Nephron progenitor cell (in vitro differentiated cells): ENCODE measurements around the gene PLD3.

ENCODE experiments used
- DNase-seq: peaks from one replicate; pipeline ENCODE4 v3.0.0; 2021
- H3K27ac Mint-ChIP-seq: 2 replicates; pipeline ENCODE4 v1.8.0; 2021; ENCODE audit warnings: mild to moderate bottlenecking, moderate library complexity, mixed read lengths
- H3K27me3 Mint-ChIP-seq: 2 replicates; pipeline ENCODE4 v1.8.0; 2021; ENCODE audit warnings: mild to moderate bottlenecking, low read depth, mixed read lengths; ENCODE audit not compliant: poor library complexity
- H3K36me3 Mint-ChIP-seq: 2 replicates; pipeline ENCODE4 v1.8.0; 2021; ENCODE audit warnings: low read depth, mixed read lengths
- H3K4me1 Mint-ChIP-seq: 2 replicates; pipeline ENCODE4 v1.8.0; 2021; ENCODE audit warnings: mixed read lengths
- H3K4me3 Mint-ChIP-seq: 2 replicates; pipeline ENCODE4 v1.8.0; 2021; ENCODE audit warnings: mild to moderate bottlenecking, moderate library complexity, mixed read lengths
- H3K9me3 Mint-ChIP-seq: 2 replicates; pipeline ENCODE4 v1.8.0; 2021; ENCODE audit warnings: mild to moderate bottlenecking, moderate library complexity, mixed read lengths
- TF ChIP-seq, protein P1 (sequence below): fragments of 200-600 bp; sonication (generic); IDR thresholded peaks from 2 replicates; pipeline ENCODE4 v1.5.0; 2021; ENCODE audit warnings: antibody characterized with exemption

Gene PLD3

GRCh38 chr19:40335101-40335500 lies 13.4 kb upstream of the PLD3 start:
- H3K36me3 Mint-ChIP-seq = peaks cover 42% of the 10 kb centered on the region
- no peaks in the 10 kb centered on the region for H3K9me3 Mint-ChIP-seq
- DNase-seq = no peak
- H3K4me1 Mint-ChIP-seq = no peaks in the 10 kb centered on the region
- TF ChIP-seq, protein P1, sequence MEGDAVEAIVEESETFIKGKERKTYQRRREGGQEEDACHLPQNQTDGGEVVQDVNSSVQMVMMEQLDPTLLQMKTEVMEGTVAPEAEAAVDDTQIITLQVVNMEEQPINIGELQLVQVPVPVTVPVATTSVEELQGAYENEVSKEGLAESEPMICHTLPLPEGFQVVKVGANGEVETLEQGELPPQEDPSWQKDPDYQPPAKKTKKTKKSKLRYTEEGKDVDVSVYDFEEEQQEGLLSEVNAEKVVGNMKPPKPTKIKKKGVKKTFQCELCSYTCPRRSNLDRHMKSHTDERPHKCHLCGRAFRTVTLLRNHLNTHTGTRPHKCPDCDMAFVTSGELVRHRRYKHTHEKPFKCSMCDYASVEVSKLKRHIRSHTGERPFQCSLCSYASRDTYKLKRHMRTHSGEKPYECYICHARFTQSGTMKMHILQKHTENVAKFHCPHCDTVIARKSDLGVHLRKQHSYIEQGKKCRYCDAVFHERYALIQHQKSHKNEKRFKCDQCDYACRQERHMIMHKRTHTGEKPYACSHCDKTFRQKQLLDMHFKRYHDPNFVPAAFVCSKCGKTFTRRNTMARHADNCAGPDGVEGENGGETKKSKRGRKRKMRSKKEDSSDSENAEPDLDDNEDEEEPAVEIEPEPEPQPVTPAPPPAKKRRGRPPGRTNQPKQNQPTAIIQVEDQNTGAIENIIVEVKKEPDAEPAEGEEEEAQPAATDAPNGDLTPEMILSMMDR = no peak
- H3K4me3 Mint-ChIP-seq = no peak overlapping the region
- no peaks in the 10 kb centered on the region for H3K27me3 Mint-ChIP-seq
- no peak overlapping the region for H3K27ac Mint-ChIP-seq

GRCh38 chr19:40335855-40336600 lies 12.5 kb upstream of the PLD3 start:
- H3K4me1 Mint-ChIP-seq = no peaks in the 10 kb centered on the region
- H3K4me3 Mint-ChIP-seq = no peak overlapping the region
- H3K36me3 Mint-ChIP-seq = peaks cover 43% of the 10 kb centered on the region
- no peaks in the 10 kb centered on the region for H3K27me3 Mint-ChIP-seq
- H3K27ac Mint-ChIP-seq = peak overlapping the region; percentile 22
- TF ChIP-seq, protein P1 = no peak
- DNase-seq = no peak
- no peaks in the 10 kb centered on the region for H3K9me3 Mint-ChIP-seq

GRCh38 chr19:40336601-40336900 lies 11.9 kb upstream of the PLD3 start:
- H3K9me3 Mint-ChIP-seq = no peaks in the 10 kb centered on the region
- H3K36me3 Mint-ChIP-seq = peaks cover 38% of the 10 kb centered on the region
- H3K4me1 Mint-ChIP-seq = no peaks in the 10 kb centered on the region
- H3K27me3 Mint-ChIP-seq = no peaks in the 10 kb centered on the region
- H3K27ac Mint-ChIP-seq = peak overlapping the region; percentile 22
- TF ChIP-seq, protein P1 = no peak
- H3K4me3 Mint-ChIP-seq = no peak overlapping the region
- no peak for DNase-seq

- Mint-ChIP-seq H3K9me3 (no peaks in the 10 kb centered on the region), H3K27me3 (no peaks in the 10 kb centered on the region), H3K36me3 (peaks cover 35% of the 10 kb centered on the region), H3K27ac (no peak overlapping the region), H3K4me1 (no peaks in the 10 kb centered on the region), H3K4me3 (no peak overlapping the region)
- TF ChIP-seq, protein P1 = no peak
- DNase-seq = no peak
Observed at GRCh38 chr19:40337107-40337506, 11.4 kb upstream of the PLD3 start.

GRCh38 chr19:40337594-40337993 lies 10.9 kb upstream of the PLD3 start:
- peaks cover 4% of the 10 kb centered on the region for H3K4me1 Mint-ChIP-seq
- no peaks in the 10 kb centered on the region for H3K27me3 Mint-ChIP-seq
- no peaks in the 10 kb centered on the region for H3K9me3 Mint-ChIP-seq
- H3K36me3 Mint-ChIP-seq = peaks cover 34% of the 10 kb centered on the region
- no peak overlapping the region for H3K4me3 Mint-ChIP-seq
- TF ChIP-seq, protein P1 = no peak
- DNase-seq = no peak
- H3K27ac Mint-ChIP-seq = no peak overlapping the region

GRCh38 chr19:40339018-40339728 lies 9.3 kb upstream of the PLD3 start:
- Mint-ChIP-seq H3K27ac (no peak overlapping the region), H3K9me3 (no peaks in the 10 kb centered on the region), H3K27me3 (no peaks in the 10 kb centered on the region), H3K36me3 (peaks cover 27% of the 10 kb centered on the region), H3K4me3 (no peak overlapping the region), H3K4me1 (peaks cover 11% of the 10 kb centered on the region)
- TF ChIP-seq, protein P1 = no peak
- DNase-seq = no peak
